NCI-H226 (cell line): ENCODE measurements around the gene LMNTD1.

ENCODE experiments used
- DNase-seq: peaks from one replicate; pipeline ENCODE4 v3.0.0-alpha.2; 2015

Gene LMNTD1

DNA sequence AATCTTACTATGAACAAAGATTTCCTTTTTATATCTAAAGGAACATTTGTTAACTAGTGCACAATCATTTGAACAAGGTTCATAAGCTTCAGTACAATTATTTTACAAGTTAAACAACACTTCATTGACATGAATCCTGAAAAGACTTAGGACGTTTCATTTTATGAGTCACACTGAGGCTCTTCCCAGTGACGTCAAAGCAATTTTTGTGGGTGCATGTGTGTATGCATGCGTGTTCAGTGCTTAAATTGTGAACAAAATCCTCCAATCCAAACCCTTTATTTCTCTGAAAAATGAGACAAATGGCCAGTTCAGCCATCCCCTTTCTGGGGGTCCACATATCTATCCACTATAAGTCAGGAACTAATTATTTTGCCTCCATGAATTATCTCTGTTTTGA is 2.9 kb downstream of the LMNTD1 start:
- DNase-seq: no peak

DNA sequence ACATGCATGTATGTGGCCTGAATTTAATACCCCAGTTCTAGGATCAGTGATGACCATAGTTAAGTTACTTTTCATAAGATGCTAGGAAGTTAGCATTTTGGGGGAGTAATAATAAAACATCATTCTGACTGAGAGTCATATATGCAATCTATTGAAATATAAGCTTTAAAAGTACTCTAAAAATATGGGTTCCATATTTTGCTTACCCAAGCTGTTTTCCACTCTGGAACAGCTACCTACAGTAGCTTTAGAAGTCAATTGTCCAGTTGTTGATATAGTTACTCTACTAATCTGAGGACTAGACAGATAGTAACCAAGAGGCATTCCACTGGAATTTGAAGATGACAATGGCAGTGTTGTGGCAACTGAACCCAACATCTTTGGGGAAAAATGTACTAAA is 4.0 kb downstream of the LMNTD1 start:
- DNase-seq: no peak

DNA sequence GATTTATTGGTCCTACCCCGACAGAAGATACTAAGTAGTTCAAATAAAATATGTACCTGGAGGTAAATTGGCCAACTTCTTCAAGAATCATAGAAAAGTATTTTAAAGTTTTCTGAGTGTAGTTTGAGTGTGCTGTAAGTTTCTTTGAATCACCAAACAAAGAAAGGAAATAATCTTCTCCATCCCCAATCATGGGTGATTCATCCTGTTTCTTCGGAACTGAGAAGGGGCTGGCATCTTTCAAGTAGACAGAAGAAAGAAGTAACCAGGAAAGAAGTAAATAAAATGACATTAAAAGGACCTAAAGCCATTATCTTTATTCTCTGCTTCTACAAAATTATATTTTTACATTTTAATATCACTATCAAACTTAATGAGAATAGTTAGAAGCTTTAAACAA is 6.8 kb downstream of the LMNTD1 start:
- no peak for DNase-seq

DNA sequence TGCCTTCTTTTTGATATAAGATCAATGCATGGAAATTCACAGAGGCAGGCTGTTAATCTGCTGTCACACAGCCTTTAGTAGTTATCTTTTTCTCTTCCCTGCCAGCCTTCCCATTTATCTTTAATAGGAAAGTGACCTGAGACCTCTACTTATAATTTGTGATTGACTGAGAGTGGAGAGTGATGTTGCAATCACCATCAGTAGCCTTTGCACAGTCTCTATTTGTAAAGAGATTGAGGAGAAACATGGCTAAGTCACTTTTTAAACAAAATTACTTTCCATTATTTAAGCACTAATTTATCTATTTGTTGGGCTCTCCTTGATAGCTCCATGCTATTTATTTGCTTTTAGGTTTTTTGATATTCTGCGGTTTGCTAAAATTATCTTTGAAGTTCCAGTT is 19.9 kb downstream of the LMNTD1 start:
- no peak for DNase-seq

DNA sequence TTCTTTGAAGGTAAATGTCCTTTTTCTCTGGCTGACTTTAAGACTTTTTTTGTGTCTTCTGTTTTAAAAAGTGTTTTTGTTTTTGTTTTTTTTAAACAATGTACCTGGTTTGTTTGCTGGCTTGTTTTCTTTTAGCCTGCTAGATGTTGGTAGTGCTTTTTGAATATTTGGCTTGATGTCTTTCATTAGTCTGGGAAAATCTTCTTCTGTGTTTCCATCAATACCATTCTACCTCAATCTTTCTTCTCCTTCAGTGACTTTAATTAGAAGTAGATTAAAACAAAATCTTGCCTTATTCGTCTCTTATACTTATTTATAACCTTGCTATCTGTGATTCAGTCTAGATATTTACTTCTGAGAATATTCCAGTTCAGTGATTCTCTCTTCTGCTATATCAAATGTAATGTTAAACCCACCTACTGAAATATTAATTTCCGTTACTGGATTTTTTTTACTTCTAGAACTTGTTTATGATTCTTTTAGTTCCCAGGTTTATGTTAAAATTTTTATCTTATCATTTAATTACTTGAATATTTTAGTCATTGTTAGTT is 21.5 kb downstream of the LMNTD1 start:
- DNase-seq: no peak

DNA sequence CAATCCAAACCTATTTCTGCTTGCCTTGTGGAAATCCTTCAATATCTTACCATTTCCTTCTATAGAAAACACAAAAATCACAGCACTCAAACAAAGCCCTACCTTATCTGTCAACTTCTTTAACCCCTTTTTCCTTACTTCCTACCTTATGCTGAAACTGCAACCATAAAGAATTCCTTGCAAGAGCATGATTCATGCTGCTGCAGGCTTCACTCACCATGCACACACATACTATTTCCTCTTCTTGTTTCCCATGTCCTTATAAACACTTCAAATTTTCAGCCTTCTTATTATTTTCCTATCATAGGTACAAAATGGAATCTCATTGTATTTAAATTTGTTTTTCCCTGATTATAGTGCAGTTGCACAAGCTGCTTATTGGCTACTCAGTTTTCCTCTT is 23.3 kb downstream of the LMNTD1 start:
- peak; percentile 30 for DNase-seq

DNA sequence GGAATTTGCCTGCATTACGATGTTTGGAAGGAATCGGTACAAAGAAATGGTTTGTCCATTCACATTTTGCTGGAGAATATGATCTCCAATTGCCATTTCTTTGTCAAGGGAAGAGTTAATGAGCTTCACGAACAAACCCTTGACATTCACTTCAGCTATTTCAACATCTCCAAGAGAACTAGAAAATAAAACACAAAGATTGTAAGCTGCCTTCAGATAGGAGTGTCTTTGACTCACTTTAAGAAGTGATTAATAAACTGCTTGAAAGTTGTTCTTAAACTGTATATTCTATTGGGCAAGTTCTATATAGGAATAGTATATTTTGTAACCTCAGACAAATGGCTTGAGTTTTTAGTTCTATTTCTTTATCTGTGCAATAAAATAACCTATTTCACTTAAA is 26.3 kb downstream of the LMNTD1 start:
- no peak for DNase-seq

DNA sequence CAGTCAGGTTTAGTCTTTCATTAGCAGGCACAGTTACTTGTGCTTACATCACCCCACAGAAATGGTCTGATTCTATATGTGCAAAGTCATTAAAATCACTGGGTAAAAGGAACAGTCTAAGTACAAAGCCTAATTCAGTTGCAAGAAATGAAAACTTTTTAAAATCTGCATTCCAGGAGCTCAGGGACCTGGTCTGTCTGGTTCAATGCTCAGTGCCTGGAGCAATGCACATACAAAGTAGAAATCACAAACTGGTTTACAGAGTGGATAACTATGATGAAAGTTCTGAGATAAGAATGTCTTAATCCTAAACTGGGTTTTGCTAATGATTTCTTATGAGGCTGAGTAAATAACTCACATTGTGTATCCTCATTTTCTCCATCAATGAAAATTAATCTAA is 28.7 kb downstream of the LMNTD1 start:
- DNase-seq: no peak

DNA sequence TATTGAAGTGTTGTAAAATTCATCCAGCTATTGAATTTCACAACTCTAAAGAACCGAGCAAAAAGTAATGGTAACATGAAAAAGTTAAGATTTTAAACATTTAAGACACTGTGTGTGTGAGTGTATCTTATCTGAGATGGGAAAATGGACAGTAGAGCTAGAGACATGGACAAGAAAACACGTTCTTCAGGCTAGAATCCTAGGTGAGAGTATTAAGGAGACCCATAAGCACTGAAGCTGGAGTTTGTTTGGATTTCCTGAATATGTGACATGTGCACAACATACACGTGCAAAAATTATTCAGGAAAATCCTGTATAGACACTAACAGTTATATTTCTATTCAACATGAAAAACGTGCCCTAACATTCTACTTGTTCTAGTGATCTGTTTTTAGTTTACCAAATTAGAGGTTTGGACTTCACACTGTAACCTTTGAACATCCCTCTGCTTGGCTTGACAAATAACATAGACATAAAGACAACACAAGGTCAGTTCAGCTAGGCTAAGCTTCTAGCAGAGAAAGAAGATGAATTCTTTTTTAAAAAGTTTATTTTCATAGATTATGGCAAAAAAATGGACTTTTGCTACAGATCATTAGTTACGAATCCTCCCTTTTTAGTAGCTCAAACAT is 31.3 kb downstream of the LMNTD1 start:
- no peak for DNase-seq

DNA sequence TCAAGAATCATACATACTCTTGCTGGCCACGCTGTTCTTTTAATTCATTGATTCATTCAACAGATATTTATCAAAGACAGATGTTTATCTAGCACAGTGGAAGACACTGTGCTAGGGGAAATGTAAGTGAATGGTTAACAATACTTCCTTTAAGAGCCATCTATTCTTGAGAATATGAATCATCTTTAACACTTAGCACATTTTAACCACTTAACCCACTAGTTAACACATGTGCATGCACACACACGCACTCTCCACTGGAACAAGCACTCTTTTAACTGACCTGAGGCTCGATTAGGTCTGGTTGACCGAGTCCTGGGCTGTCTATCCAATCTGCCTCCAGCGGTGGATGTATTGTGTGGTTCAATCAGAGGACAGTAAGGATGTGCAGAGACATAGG is 34.6 kb downstream of the LMNTD1 start:
- DNase-seq: no peak

DNA sequence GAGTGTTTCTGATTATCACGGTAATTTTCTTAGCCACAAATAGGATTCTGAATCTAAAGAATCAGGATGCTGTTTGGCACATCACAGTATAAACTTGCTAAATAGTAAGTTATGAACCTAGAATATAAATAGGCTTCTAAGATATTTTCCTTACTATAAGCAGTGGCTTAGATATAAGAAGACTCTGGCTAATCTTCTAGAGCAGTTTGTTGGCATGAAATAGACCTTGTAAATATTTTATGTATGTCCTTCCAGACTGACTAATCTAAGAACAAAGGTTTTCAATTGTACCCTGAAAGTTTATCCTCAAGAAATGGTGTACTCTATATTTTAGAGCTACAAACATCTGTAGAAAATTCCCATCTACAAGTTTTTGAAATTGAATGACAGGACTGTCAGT is 48.3 kb downstream of the LMNTD1 start:
- no peak for DNase-seq

DNA sequence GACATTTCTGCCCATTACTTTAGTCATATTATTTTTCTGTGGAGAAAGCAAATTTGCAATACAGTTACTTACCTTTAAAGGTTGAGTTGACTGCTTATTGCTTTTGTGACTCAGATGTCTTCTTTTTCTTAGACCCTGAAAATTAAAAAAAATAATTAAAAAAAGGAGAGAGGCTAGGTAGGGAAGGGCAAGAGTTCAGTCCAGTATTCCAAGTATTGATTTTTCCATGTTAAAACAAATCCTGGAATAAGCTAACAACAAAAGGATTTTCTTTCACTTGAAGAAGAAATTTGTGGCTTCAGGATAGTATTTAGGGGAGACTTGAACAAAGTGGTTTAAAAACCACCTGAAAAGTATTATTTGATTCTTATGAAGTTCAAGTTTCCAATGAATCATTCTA is 49.4 kb downstream of the LMNTD1 start:
- no peak for DNase-seq

DNA sequence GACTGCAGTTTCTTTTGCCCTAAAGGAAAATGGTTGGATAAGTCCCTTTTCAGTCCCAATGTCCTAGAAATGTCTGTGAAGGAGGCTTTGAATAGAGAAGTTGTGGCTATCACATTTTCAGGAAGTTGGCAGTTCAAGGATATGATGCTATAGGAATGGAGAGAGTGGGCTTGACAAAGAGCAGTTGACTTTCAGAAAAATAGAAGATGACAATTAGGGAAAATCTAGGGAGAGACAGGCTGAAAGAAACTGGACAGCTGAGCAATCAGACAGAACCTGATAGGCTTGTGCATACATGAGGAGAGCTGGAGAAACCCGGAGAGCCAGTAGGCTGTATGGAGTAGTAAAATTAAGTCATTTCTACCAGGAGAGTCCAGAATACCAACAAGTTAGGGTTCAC is 50.5 kb downstream of the LMNTD1 start:
- DNase-seq: no peak

DNA sequence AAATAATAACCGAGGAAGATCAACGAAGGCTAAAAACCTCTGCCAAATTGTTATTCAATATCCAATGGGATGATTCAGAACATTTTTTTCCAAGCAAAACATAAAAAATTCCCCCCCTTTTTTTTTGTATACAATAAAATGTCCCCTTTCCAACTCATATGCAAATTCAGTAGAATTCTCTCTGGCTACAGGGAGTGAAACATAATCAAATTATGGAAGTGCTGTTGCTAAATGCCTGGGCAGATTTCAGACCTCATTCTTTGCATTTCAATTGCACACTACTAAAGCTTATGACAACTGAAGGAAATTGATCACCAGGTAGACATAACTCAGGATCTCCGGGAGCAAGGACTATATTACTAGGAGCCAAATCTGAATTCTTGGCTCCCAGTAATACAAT is 51.0 kb downstream of the LMNTD1 start:
- no peak for DNase-seq

DNA sequence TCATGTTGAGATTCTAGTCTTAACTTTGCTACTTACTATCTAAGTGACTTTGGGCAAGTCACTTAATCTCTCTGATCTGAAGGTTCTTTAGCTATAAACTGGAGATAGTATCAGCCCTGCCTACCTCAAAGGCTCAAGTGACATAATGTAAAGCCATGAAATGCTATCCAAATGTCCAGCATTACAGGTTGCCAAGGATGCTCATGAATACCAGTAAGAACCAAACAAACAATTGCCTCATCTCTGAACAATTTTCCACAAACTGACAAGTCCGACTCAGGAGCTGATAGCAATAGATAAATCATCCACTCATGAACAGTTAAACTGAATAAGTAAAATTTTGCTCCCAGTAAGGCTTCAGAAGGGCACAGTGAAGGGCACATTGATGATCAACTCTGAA is 51.5 kb downstream of the LMNTD1 start:
- DNase-seq: peak; percentile 78

DNA sequence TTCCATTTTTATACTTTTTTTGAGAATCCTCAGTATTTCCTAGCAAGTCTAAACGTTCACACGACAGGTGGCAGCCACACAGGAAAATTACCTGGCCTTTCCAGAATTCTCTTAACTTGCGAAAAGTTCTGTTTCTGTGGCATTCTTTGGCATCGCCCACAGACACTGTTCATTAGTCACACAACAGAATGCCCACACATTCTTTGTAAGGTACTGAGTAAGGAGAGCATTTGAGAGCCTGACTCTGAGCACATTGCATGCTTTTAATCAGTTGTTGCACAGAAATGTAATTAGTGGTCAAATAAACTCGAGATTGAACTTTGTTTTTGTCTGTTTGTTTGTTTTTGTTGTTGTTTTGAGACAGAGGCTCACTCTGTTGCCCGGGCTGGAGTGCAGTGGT is 52.4 kb downstream of the LMNTD1 start:
- DNase-seq: peak; percentile 43

DNA sequence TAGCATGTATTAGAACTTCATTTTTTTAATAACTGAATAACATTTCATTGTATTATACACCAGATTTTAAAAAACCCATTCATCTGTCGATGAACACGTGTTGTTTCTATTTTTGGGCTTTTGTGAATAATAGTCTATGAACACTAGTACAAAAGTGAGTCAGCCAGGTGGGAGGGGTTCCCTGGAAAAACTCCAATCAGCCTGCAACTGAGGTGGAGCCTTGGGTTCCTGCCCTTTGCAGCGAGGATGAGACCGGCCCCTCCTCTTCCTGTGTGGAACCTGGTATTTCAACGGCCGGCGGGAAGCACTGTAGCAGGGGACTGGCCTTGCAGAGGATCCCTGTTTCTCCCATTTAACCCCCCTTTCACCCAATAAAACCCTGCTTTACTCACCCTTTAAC is 56.1 kb downstream of the LMNTD1 start:
- DNase-seq: no peak

DNA sequence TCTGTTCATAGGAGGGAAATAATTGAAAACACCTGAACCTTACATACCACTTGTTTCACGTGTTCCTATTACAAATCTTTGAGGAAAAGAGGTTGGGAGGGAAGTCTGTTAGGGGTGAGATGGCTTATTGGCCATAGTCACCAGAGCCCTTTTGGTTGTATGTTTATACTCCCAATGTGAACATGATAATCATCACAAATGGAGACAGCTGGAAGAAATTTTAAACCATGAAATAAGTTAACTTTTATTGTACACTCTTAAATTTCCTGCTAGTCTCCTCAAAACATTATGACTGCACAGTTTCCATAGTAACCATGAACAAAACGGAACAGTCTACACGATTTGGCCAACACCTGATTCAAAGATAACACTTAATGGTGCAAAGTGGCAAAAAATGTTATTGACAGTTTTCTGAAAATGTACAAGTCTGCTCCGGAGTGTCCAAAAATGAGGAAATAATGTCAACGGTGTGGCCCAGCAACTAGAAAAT is 56.9 kb downstream of the LMNTD1 start:
- DNase-seq: no peak

DNA sequence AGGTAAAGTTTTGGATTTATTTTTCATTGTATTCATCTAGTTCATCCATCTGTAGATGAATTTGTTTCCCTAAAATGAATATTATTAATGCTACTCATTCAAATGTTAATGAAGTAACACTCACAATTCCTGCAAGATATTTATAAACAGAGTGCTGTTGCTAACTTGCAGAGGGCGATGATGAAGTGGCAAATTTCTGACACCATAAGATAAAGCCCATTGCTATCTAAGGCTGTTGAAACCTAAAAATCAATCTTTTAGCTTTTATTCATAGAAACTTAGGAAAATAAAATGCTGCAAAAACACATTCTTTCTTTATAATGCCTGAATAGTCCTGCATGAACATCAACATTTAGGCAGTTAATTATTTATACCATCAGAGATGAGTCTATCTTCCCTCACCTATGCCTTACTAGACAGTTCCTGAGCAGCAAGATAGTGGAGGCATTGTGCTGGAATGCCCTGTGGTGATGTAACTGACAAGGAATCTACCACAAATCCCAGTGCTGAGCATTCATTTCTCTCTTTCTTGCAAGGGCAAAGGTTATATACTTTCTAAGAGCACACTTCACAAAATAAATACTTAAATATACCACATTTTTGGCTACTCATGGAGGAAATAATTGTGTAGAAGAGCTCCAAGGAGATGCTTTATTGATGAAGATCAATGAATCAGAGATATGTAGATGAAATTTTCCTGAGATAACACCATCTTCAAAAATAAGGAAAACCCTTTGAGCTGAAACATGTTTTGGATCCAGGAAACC is 57.6 kb downstream of the LMNTD1 start:
- DNase-seq: peak; percentile 90

DNA sequence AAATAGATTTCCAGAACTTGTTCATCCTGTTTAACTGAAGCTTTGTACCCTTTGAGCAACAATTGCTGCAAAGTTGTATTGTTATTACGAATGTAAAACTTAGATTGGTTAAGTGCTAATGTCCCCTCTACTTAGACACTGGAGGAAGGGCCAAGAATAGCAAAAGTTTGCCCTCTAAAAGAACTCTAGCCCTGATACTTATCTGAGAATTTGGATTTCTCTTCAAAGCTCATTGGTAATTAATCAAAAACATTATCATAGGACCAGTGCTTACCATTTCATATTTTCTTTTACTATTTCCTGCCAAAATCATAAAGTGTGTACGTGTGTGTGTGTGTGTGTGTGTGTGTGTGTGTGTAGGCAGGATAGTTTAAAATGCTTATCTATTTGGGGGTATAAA is 58.2 kb downstream of the LMNTD1 start:
- DNase-seq: no peak

DNA sequence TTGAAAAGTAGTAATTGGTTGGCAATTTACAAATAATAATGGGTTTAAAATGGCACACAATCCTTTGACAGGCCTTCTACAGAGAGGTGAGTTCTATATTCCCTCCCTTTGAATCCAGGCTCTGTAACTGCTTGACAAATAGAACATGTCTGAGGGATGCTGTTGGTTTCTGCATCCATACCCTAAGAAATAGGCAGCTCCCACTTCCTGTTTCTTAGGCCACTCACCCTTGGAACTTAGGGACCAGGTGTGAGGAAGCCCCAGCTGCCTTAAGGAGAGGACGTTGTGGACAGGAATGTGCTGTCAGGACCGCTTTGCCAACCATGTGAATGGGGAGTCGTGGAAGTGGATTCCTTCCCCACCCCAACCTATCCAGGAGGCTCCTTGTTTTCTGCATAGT is 59.4 kb downstream of the LMNTD1 start:
- no peak for DNase-seq

DNA sequence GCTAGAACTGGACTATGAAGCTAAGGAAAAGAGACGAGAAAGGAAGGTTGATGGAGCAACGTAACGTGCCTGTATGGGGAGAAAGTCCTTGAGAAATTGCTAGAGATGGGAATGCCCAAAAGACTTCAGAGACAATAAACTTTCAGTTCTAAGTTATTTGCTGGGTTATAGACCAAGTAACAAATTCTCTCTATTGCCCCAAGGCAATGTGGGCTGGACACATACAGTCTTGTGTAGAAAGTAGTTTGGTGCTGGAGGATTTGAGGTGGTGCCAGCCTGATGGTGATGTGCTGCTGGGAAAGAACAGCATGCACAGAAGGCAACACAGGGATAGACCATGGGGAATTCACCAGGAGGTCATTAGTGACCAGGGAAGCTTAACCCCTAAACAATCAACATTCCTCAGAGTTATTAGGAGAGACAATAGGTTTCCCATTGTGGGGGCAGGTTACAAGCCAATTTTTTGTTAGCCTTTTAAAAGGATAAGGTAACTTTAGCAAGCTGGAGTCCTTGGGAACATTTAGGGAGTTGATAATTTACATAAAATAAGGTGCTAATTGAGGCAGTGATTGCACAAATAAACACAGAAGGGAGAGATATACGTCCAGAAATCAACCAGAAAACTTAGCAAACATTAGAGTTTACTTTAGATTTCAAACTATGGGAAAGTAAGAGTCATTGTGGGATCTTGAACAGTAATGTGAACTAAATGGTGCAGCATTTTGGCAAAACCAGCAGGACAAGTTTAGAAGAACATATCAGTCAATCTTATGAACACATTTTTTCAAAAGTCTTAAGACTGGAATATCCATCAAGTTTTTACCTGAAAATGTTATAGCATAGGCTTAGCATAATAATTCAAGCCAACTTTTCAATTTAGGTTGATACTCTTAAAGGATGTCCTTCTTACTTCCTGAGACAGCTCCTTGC is 61.4 kb downstream of the LMNTD1 start:
- DNase-seq: no peak
